Measurements from ENCODE around the gene SLC4A11. TPM values are rescaled to one million over a fixed set of nuclear protein-coding genes. Genes with fewer than 3 reads are reported as not detected.

The SLC4A11 gene
- total and polyA plus RNA-seq, 12 donors, result 0.06 to 1.6 (median 0.45) TPM

- ATAC-seq (no peak), DNase-seq (no peak)
- Histone ChIP-seq H3K4me1 (no peaks in the 10 kb centered on the region), H3K27ac (no peak overlapping the region), H3K4me3 (no peak overlapping the region), H3K27me3 (no peaks in the 10 kb centered on the region), H3K9me3 (no peaks in the 10 kb centered on the region), H3K36me3 (peaks cover 0 to 100% (median 59%) of the 10 kb centered on the region in 9 donors)
- intact Hi-C loops (cut with DNase I), result no loop called here
- TF ChIP-seq CTCF (IDR thresholded peaks at IDR 0.05), result no peak
Measured at GRCh38 chr20:3262566-3262965, 23.6 kb upstream of the SLC4A11 start.

- no peaks in the 10 kb centered on the region for H3K9me3 ChIP-seq
- H3K27me3 ChIP-seq, result no peaks in the 10 kb centered on the region
- no peak overlapping the region for H3K4me3 ChIP-seq
- ATAC-seq (no peak), DNase-seq (no peak)
- H3K4me1 ChIP-seq, result no peaks in the 10 kb centered on the region
- no peak overlapping the region for H3K27ac ChIP-seq
- H3K36me3 ChIP-seq, result peaks cover 1 to 100% (median 63%) of the 10 kb centered on the region in 9 donors
- TF ChIP-seq CTCF (IDR thresholded peaks at IDR 0.05), result no peak
- WGBS, 2 donors, result 89 to 90% methylated on average over 5 of the region's 5 CpGs
- intact Hi-C loops (cut with DNase I), result no loop called here
Measured at GRCh38 chr20:3258429-3258828, 19.4 kb upstream of the SLC4A11 start.

- Histone ChIP-seq H3K27me3 (no peaks in the 10 kb centered on the region), H3K9me3 (no peaks in the 10 kb centered on the region), H3K36me3 (peaks cover 0 to 100% (median 59%) of the 10 kb centered on the region in 9 donors), H3K27ac (no peak overlapping the region), H3K4me3 (no peak overlapping the region), H3K4me1 (no peaks in the 10 kb centered on the region)
- intact Hi-C loops (cut with DNase I), result no loop called here
- ATAC-seq, result no peak
- 97% methylated on average over 5 of the region's 5 CpGs for WGBS, 2 donors
- no peak for DNase-seq
- no peak for TF ChIP-seq CTCF (IDR thresholded peaks at IDR 0.05)
Measured at GRCh38 chr20:3255728-3256127, 16.7 kb upstream of the SLC4A11 start.

GRCh38 chr20:3251806-3252205 lies 12.8 kb upstream of the SLC4A11 start:
- ATAC-seq (peak in 5 of 8 donors; percentile 8 to 45 (median 20)), DNase-seq (no peak)
- whole genome bisulfite sequencing, 2 donors, result 54 to 67% methylated on average over 8 of the region's 8 CpGs
- intact Hi-C loops (cut with DNase I), result no loop called here
- Histone ChIP-seq H3K4me3 (no peak overlapping the region), H3K27me3 (peaks cover 0 to 29% (median 0%) of the 10 kb centered on the region in 7 donors), H3K27ac (no peak overlapping the region), H3K4me1 (peaks cover 0 to 29% (median 15%) of the 10 kb centered on the region in 9 donors), H3K36me3 (peaks cover 0 to 70% (median 33%) of the 10 kb centered on the region in 9 donors), H3K9me3 (no peaks in the 10 kb centered on the region)
- no peak for TF ChIP-seq CTCF (IDR thresholded peaks at IDR 0.05)
